PC-3 (cell line): ENCODE results near the gene ME1.

ENCODE experiments used
- EZH2 ChIP-seq: fragments of 300-600 bp; sonication (generic); IDR thresholded peaks from one replicate; pipeline ENCODE4 v1.6.1; 2017; ENCODE audit warnings: antibody characterized with exemption, mild to moderate bottlenecking, low read length; ENCODE audit not compliant: unreplicated experiment
- TF ChIP-seq, protein P1 (sequence below): fragments of 300-600 bp; sonication (generic); conservative IDR thresholded peaks from 2 replicates; pipeline ENCODE4 v1.5.1; 2017; ENCODE audit warnings: antibody characterized with exemption, low read depth, mild to moderate bottlenecking, low read length

DNA sequence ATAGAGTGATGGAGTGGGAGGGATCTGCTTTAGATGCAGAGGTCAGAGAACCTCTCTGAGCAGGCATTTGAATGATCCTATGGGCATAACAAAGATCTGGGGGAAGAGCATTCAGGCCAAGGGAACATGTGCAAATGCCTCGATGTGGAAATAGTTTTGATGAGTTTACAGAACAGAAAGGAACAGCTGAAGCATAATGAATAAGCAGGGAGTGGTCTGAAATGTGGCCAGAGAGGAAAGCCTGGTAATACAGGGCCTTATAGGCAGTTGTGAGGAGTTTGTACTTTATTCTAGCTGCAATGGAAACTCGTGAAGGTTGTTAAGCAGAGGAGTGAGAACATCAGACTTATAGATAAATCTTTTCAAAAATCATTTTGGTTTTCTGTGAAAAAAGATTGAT lies 33.0 kb upstream of the ME1 start:
- TF ChIP-seq, protein P1, sequence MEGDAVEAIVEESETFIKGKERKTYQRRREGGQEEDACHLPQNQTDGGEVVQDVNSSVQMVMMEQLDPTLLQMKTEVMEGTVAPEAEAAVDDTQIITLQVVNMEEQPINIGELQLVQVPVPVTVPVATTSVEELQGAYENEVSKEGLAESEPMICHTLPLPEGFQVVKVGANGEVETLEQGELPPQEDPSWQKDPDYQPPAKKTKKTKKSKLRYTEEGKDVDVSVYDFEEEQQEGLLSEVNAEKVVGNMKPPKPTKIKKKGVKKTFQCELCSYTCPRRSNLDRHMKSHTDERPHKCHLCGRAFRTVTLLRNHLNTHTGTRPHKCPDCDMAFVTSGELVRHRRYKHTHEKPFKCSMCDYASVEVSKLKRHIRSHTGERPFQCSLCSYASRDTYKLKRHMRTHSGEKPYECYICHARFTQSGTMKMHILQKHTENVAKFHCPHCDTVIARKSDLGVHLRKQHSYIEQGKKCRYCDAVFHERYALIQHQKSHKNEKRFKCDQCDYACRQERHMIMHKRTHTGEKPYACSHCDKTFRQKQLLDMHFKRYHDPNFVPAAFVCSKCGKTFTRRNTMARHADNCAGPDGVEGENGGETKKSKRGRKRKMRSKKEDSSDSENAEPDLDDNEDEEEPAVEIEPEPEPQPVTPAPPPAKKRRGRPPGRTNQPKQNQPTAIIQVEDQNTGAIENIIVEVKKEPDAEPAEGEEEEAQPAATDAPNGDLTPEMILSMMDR, result no peak
- no peak for TF ChIP-seq EZH2
